GM12864 (cell line): ENCODE measurements around the gene DAPK1.

Experiments used
- DNase-seq: peaks from one replicate; pipeline ENCODE4 v3.0.0-alpha.2; 2011; ENCODE audit warnings: low read depth
- H3K4me3 ChIP-seq: 2 replicates; pipeline ENCODE4 v1.5.1; 2011; ENCODE audit warnings: mild to moderate bottlenecking, low read depth, low read length, control low read depth
- TF ChIP-seq, protein P1 (sequence below): IDR thresholded peaks from 2 replicates; pipeline ENCODE4 v1.5.1; 2011; ENCODE audit warnings: low read depth, mild to moderate bottlenecking, moderate library complexity, low read length, control low read depth, inconsistent platforms; ENCODE audit errors: missing control alignments

The DAPK1 gene

GRCh38 chr9:87714819-87715218 is 217.2 kb downstream of the DAPK1 start:
- DNase-seq, result no peak
- H3K4me3 ChIP-seq, result no peak overlapping the region
- TF ChIP-seq, protein P1, sequence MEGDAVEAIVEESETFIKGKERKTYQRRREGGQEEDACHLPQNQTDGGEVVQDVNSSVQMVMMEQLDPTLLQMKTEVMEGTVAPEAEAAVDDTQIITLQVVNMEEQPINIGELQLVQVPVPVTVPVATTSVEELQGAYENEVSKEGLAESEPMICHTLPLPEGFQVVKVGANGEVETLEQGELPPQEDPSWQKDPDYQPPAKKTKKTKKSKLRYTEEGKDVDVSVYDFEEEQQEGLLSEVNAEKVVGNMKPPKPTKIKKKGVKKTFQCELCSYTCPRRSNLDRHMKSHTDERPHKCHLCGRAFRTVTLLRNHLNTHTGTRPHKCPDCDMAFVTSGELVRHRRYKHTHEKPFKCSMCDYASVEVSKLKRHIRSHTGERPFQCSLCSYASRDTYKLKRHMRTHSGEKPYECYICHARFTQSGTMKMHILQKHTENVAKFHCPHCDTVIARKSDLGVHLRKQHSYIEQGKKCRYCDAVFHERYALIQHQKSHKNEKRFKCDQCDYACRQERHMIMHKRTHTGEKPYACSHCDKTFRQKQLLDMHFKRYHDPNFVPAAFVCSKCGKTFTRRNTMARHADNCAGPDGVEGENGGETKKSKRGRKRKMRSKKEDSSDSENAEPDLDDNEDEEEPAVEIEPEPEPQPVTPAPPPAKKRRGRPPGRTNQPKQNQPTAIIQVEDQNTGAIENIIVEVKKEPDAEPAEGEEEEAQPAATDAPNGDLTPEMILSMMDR, result no peak

DNA sequence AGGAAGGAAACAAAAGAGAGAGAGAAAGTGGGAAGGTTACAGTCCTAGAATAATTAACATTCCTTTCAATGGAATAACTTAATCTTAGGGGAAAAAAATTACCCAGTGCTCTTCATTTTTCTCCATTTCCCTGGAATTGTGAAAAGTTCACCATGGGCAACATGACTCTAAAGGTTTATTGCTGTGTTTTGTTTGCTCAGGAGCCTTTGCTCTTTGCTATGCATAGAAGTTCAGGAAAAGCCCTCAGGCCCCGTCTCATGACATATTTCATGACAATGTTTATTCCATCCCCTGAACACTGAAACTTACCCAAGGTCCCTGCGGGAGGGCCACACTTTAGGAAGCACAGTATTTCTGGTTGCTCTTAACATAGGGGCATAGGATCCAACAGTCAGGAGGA is 218.5 kb downstream of the DAPK1 start:
- H3K4me3 ChIP-seq, result no peak overlapping the region
- TF ChIP-seq, protein P1, result no peak
- no peak for DNase-seq

GRCh38 chr9:87717456-87717855 is 219.8 kb downstream of the DAPK1 start:
- TF ChIP-seq, protein P1, result no peak
- H3K4me3 ChIP-seq, result no peak overlapping the region
- no peak for DNase-seq

DNA sequence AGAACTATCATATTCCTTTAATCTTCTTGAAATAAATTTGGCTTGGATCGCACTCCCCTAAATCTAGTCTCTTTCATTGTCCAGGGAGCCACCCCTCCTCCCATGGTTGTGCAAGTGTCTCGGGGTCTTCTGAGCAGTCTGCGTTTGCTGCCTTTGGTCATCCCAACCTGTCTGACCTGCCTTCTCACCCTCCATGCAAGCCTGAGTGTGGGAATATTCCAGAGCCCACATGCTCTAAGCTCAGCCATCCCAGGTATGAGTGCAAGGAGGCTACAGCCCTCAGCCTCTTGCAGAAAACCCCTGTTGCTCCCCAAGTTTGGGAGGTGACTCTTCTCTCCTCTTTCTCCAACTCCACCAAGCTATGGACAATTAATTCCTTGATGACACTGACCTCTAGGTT is 220.6 kb downstream of the DAPK1 start:
- TF ChIP-seq, protein P1, result no peak
- H3K4me3 ChIP-seq, result no peak overlapping the region
- no peak for DNase-seq

DNA sequence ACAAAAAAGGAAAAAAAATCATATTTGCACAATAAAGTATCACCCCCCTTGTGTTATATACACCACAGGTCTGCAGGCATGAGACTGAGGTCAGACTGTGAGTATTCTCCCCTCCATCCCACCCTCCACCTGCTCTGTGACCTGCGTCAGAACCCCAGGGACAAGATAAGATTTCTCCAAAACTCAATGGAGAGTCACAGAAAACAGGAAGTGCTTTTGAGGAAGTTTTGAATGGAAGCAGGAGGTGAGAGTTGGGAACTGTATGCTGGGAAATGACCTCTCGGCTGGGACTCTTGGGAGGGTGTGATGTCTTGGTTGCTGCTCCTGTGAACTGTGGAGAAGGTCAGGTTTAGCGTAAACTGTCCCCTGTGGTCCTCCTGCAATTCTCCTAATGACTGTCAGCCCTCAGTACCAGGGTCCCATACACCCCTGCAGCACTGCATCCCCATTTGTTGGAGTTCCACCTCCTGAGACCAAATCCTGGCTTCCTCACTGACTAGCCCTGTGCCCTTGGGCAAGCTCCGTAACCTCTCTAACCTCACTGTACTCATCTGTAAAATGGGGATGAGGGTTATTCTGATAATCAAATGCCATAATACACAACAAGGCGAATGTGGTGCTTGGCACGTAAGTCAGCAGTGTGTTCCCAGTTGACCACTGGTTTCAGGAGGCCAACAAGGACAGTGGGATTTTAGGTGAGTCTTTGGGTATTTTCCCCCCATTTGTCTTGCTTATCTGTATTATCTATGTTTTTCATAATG is 221.4 kb downstream of the DAPK1 start:
- no peak for DNase-seq
- TF ChIP-seq, protein P1, result no peak
- H3K4me3 ChIP-seq, result no peak overlapping the region

DNA sequence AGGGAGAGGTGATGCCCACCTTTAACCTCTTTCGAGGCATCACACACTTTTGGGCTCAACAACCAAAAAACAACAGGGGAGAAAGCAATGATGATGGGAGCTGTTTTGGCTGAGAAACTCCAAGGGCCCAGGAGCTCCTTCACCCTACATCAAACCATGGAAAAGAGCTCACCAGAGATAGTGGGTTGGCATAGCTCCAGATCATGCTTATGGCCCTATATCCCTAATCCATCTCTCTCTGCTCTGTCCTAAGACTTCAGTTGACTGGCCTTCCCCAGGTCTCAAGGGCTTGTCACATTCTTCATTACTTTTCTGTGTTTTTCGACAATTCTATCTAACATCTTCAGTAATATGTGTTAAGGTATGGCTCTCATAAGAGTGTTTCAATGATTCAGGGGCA is 222.5 kb downstream of the DAPK1 start:
- TF ChIP-seq, protein P1, result no peak
- no peak for DNase-seq
- no peak overlapping the region for H3K4me3 ChIP-seq
